K562 (cell line): Measurements from ENCODE around the gene SPOCD1. TPM values are rescaled to one million over a fixed set of nuclear protein-coding genes. Genes with fewer than 3 reads are reported as not detected.

Source experiments
- CEBPZ ChIP-seq: fragments of 150-350 bp; IDR thresholded peaks from 2 replicates; pipeline ENCODE4 v1.6.1; 2014; ENCODE audit warnings: low read depth, mild to moderate bottlenecking, low read length, borderline replicate concordance
- CHCHD3 ChIP-seq: fragments of 250-450 bp; sonication (Bioruptor Pico); IDR thresholded peaks from 2 replicates; pipeline ENCODE4 v2.1.2; 2022; ENCODE audit warnings: mild to moderate bottlenecking
- GABPA ChIP-seq: fragments of 200-800 bp; sonication (Bioruptor generic); conservative IDR thresholded peaks from 2 replicates; pipeline ENCODE4 v1.6.1; 2016; ENCODE audit warnings: low read depth, missing genetic modification characterization, missing compliant biosample characterization
- GTF2E2 ChIP-seq: fragments of 200-800 bp; sonication (Bioruptor generic); IDR thresholded peaks from 2 replicates; pipeline ENCODE4 v1.6.1; 2016; ENCODE audit warnings: missing genetic modification characterization, missing compliant biosample characterization
- KDM4B ChIP-seq, 2 experiments: fragments of 450-650 bp in 1 of 2; sonication (generic) in 1 of 2; IDR thresholded peaks; 2 replicates each; pipeline ENCODE4 v1.6.1; 2016 to 2017; ENCODE audit warnings: borderline replicate concordance in 2 of 2, antibody characterized with exemption in 1 of 2, low read depth in 1 of 2, mild to moderate bottlenecking in 1 of 2
- KLF1 ChIP-seq: fragments of 450-650 bp; IDR thresholded peaks from 2 replicates; pipeline ENCODE4 v1.6.1; 2016; ENCODE audit warnings: missing genetic modification characterization, missing compliant biosample characterization
- NR2C2 ChIP-seq, 2 experiments: fragments of 200-800 bp in 1 of 2; sonication (Bioruptor generic) in 1 of 2; sonication (generic) in 1 of 2; formaldehyde crosslinking in 1 of 2; IDR thresholded peaks; 2 replicates each; pipeline versions ENCODE4 v1.6.1 to v1.8.0; 2016 to 2022; ENCODE audit warnings: mild to moderate bottlenecking in 1 of 2, missing compliant biosample characterization in 1 of 2, missing genetic modification characterization in 1 of 2, missing genetic modification reagents in 1 of 2
- REST ChIP-seq, 2 experiments: fragments of 450-650 bp; formaldehyde crosslinking in 1 of 2; IDR thresholded peaks; 2 replicates each; pipeline versions ENCODE4 v1.4.0 to v1.6.1; 2014 to 2020; ENCODE audit warnings: mild to moderate bottlenecking in 2 of 2, borderline replicate concordance in 1 of 2, low read depth in 1 of 2
- SMARCA4 ChIP-seq: fragments of 450-650 bp; IDR thresholded peaks from 2 replicates; pipeline ENCODE4 v1.6.1; 2016
- TFAP4 ChIP-seq: sonication (generic); formaldehyde crosslinking; IDR thresholded peaks from 2 replicates; pipeline ENCODE4 v1.8.0; 2022; ENCODE audit warnings: missing genetic modification reagents, mild to moderate bottlenecking, moderate library complexity, borderline replicate concordance
- ZNF274 ChIP-seq: IDR thresholded peaks from 2 replicates; pipeline ENCODE4 v1.6.1; 2011; ENCODE audit warnings: low read depth, mild to moderate bottlenecking, low read length, moderate library complexity, borderline replicate concordance
- ZNF589 ChIP-seq: fragments of 200-800 bp; sonication (Bioruptor generic); IDR thresholded peaks from 2 replicates; pipeline ENCODE4 v1.6.1; 2016; ENCODE audit warnings: low read depth, missing genetic modification characterization, missing compliant biosample characterization
- polyA plus RNA-seq, 8 experiments: library from polyadenylated mRNA; depleted of rRNA in 4 of 8; stranded (reverse) in 5 of 8; unstranded in 3 of 8; fragments of >200 nt; fragmentation: Nextera tagmentation in 2 of 8; fragmentation: Illumina TruSeq in 1 of 8; extraction: Ambion mirVana in 2 of 8; extraction: Trizol in 1 of 8; gene quantifications; 2 replicates each; pipeline versions ENCODE4 v1.2.1 to v1.2.3, GENCODE V29; 2011 to 2014; ENCODE audit warnings: inconsistent platforms in 1 of 8, missing spikeins in 1 of 8
- total RNA-seq, 7 experiments: library from RNA; depleted of rRNA in 6 of 7; stranded (reverse); fragments of >200 nt in 6 of 7; fragmentation: Illumina TruSeq in 2 of 7; extraction: Trizol in 2 of 7; gene quantifications; 2 replicates each; pipeline versions ENCODE4 v1.2.1 to v1.2.3, GENCODE V29; 2011 to 2021; ENCODE audit warnings: low replicate concordance in 1 of 7

SPOCD1 gene
- total and polyA plus RNA-seq, 9 of the 15 experiments (the other 6 are each of a cell fraction or from before 2014, with no cell fraction given): 0.03 to 0.71 (median 0.26) TPM; not detected in 1

- TF ChIP-seq REST (IDR thresholded peaks at IDR 0.05; ENCODE audit: borderline replicate concordance) (no peak), REST (CRISPR knock-in tag; IDR thresholded peaks at IDR 0.05; ENCODE audit: low read depth) (no peak), KLF1 (tag) (no peak), CEBPZ (no peak), SMARCA4 (no peak), GABPA (0 out of 2 replicates have a peak, but pooled peaks have one; percentile 33), ZNF274 (no peak), ZNF589 (CRISPR knock-in tag) (no peak), CHCHD3 (no peak), KDM4B (IDR thresholded peaks at IDR 0.05; ENCODE audit: borderline replicate concordance in 2 of 2, low read depth in 1 of 2) (no peak), GTF2E2 (tag) (no peak), TFAP4 (CRISPR knock-in tag) (peak; percentile 97), NR2C2 (CRISPR knock-in tag; IDR thresholded peaks at IDR 0.05) (no peak), NR2C2 (tag; IDR thresholded peaks at IDR 0.05) (no peak)
These were observed 55.1 kb downstream of the SPOCD1 start (continued) for GRCh38 chr1:31760471-31761470.
